Fibroblast of lung (primary cell): ENCODE results near the gene SKP1. TPM values are rescaled to one million over a fixed set of nuclear protein-coding genes. Genes with fewer than 3 reads are reported as not detected.
"Not testable (repeated sequence)": the region's sequence is repeated elsewhere in the genome, so short reads cannot be mapped to it uniquely, and the experiment has no call there.

Source experiments
- DNase-seq, 2 donors: peaks; one replicate each; pipeline versions ENCODE4 v3.0.0 to v3.0.0-alpha.2; 2010; ENCODE audit warnings: low read depth in 2 of 2
- H2AFZ ChIP-seq: 2 replicates; pipeline ENCODE4 v1.5.1; 2012; ENCODE audit warnings: low read length, control low read depth, inconsistent platforms
- H3K27ac ChIP-seq: 2 replicates; pipeline ENCODE4 v1.5.1; 2011; ENCODE audit warnings: low read length, control low read depth; ENCODE audit not compliant: insufficient read depth
- H3K27me3 ChIP-seq: 2 replicates; pipeline ENCODE4 v1.5.1; 2011; ENCODE audit warnings: mild to moderate bottlenecking, low read length; ENCODE audit not compliant: control insufficient read depth, insufficient read depth
- H3K36me3 ChIP-seq: 2 replicates; pipeline ENCODE4 v1.5.1; 2011; ENCODE audit warnings: low read length; ENCODE audit not compliant: control insufficient read depth, insufficient read depth
- H3K4me1 ChIP-seq: 2 replicates; pipeline ENCODE4 v1.5.1; 2011; ENCODE audit warnings: low read length; ENCODE audit not compliant: control insufficient read depth, insufficient read depth; ENCODE audit errors: extremely low read depth
- H3K4me2 ChIP-seq: 2 replicates; pipeline ENCODE4 v1.5.1; 2011; ENCODE audit warnings: low read length, control low read depth; ENCODE audit not compliant: insufficient read depth; ENCODE audit errors: extremely low read depth
- H3K4me3 ChIP-seq, 4 experiments: fragments of 200-600 bp in 1 of 4; sonication (generic) in 1 of 4; replicated peaks in 1 of 4; 2 replicates each; pipeline ENCODE4 v1.5.1; 2011 to 2016; ENCODE audit warnings: low read length in 4 of 4, low read depth in 3 of 4, mild to moderate bottlenecking in 3 of 4, control low read depth in 2 of 4, inconsistent platforms in 1 of 4, mixed read lengths in 1 of 4; ENCODE audit not compliant: insufficient read depth in 1 of 4; ENCODE audit errors: control extremely low read depth in 1 of 4
- H3K79me2 ChIP-seq: 2 replicates; pipeline ENCODE4 v1.5.1; 2012; ENCODE audit warnings: mild to moderate bottlenecking, low read length, inconsistent platforms; ENCODE audit not compliant: control insufficient read depth, insufficient read depth
- H3K9ac ChIP-seq: 2 replicates; pipeline ENCODE4 v1.5.1; 2011; ENCODE audit warnings: mild to moderate bottlenecking, low read length, control low read depth; ENCODE audit not compliant: insufficient read depth
- H3K9me3 ChIP-seq: 2 replicates; pipeline ENCODE4 v1.5.1; 2012; ENCODE audit warnings: low read depth, low read length; ENCODE audit not compliant: control insufficient read depth, insufficient read depth
- H4K20me1 ChIP-seq: 2 replicates; pipeline ENCODE4 v1.5.1; 2011; ENCODE audit warnings: low read length; ENCODE audit not compliant: control insufficient read depth, insufficient read depth; ENCODE audit errors: extremely low read depth
- EZH2 ChIP-seq: IDR thresholded peaks from 2 replicates; pipeline ENCODE4 v1.5.1; 2012; ENCODE audit warnings: low read length, control low read depth, mild to moderate bottlenecking; ENCODE audit errors: missing control alignments
- polyA plus RNA-seq, 2 donors: library from polyadenylated mRNA; depleted of rRNA in 1 of 2; stranded (reverse) in 1 of 2; unstranded in 1 of 2; fragments of >200 nt; gene quantifications; 2 replicates each; pipeline ENCODE4 v1.2.1, GENCODE V29; 2011 to 2012; ENCODE audit warnings: missing spikeins in 1 of 2
- total RNA-seq: library from RNA; depleted of rRNA; stranded (reverse); fragments of >200 nt; gene quantifications from 2 replicates; pipeline ENCODE4 v1.2.1, GENCODE V29; 2014
- TF ChIP-seq, protein P1 (sequence below), 2 donors: IDR thresholded peaks in 1 of 2; conservative IDR thresholded peaks in 1 of 2; 1 replicate in 1 of 2; 2 replicates in 1 of 2; pipeline ENCODE4 v1.5.1; 2011 to 2012; ENCODE audit warnings: low read length in 2 of 2, control low read depth in 1 of 2, inconsistent platforms in 1 of 2, low read depth in 1 of 2, mild to moderate bottlenecking in 1 of 2

SKP1 gene
- total and polyA plus RNA-seq, 2 donors (not counting 1 experiment from before 2014, with no cell fraction given), result 259 to 985 TPM

DNA sequence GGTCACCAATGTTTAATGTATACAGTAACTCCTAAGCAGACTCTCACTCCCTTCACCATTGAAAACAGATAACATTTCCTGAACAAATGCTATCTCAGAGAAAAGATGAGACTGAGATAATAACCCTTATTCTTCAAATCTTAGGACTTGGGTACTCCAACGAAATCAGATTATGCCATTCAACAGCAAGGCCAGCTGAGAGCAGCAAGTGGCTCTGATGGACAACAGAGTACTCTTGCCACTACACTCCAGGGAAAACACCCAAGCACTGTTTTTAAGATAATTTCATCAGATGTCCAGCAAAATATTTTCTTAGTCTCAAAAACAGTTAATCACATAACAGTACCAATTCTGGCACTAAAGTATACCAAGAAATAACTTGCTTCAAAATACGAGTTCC, 39.0 kb upstream of the SKP1 start:
- Histone ChIP-seq H3K9me3 (no peaks in the 10 kb centered on the region), H2AFZ (no peak overlapping the region), H3K4me3 (no peak overlapping the region), H3K27ac (no peak overlapping the region), H3K4me2 (no peak overlapping the region), H3K4me1 (no peaks in the 10 kb centered on the region), H4K20me1 (peaks cover 18% of the 10 kb centered on the region), H3K9ac (no peak overlapping the region), H3K36me3 (no peaks in the 10 kb centered on the region), H3K79me2 (peaks cover 100% of the 10 kb centered on the region), H3K27me3 (no peaks in the 10 kb centered on the region)
- DNase-seq, result no peak
- TF ChIP-seq, protein P1, sequence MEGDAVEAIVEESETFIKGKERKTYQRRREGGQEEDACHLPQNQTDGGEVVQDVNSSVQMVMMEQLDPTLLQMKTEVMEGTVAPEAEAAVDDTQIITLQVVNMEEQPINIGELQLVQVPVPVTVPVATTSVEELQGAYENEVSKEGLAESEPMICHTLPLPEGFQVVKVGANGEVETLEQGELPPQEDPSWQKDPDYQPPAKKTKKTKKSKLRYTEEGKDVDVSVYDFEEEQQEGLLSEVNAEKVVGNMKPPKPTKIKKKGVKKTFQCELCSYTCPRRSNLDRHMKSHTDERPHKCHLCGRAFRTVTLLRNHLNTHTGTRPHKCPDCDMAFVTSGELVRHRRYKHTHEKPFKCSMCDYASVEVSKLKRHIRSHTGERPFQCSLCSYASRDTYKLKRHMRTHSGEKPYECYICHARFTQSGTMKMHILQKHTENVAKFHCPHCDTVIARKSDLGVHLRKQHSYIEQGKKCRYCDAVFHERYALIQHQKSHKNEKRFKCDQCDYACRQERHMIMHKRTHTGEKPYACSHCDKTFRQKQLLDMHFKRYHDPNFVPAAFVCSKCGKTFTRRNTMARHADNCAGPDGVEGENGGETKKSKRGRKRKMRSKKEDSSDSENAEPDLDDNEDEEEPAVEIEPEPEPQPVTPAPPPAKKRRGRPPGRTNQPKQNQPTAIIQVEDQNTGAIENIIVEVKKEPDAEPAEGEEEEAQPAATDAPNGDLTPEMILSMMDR (conservative IDR thresholded peaks at IDR 0.05 in 1 of 2, IDR thresholded peaks at IDR 0.05 in 1 of 2; ENCODE audit: low read depth in 1 of 2, low read length in 2 of 2), result no peak
- TF ChIP-seq EZH2, result no peak

DNA sequence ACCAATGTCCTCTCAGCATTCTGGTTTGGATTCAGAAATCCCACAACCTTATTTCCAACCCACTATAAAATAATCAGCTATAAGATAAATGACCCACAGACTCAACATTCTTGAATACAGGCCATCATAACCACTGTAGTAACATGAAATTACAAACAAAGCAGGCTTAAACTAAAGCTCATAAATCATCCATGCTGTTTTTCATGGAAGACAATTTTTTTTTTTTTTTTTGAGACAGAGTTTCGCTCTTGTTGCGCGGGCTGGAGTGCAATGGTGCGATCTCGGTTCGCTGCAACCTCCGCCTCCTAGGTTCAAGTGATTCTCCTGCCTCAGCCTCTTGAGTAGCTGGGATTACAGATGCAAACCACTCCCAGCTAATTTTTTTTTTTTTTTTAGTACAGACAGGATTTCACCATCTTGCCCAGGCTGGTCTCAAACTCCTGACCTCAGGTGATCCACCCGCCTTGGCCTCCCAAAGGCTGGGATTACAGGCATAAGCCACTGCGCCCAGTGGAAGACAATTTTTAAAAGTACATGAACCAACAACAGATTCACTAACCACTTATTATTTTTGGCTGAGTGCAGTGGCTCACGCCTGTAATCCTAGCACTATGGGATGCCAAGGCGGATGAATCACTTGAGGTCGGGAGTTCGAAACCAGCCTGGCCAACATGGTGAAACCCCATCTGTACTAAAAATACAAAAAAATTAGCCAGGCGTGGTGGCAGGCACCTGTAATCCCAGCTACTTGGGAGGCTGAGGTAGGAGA, 34.7 kb upstream of the SKP1 start:
- H3K36me3 ChIP-seq, H3K4me1 ChIP-seq, H3K27me3 ChIP-seq, H3K9ac ChIP-seq, H3K4me3 ChIP-seq, H3K9me3 ChIP-seq, H3K4me2 ChIP-seq, H2AFZ ChIP-seq, H3K27ac ChIP-seq: not testable (repeated sequence)
- peak; percentile 78 to 79 for DNase-seq
- Histone ChIP-seq H4K20me1 (peaks cover 14% of the 10 kb centered on the region), H3K79me2 (peaks cover 100% of the 10 kb centered on the region)

DNA sequence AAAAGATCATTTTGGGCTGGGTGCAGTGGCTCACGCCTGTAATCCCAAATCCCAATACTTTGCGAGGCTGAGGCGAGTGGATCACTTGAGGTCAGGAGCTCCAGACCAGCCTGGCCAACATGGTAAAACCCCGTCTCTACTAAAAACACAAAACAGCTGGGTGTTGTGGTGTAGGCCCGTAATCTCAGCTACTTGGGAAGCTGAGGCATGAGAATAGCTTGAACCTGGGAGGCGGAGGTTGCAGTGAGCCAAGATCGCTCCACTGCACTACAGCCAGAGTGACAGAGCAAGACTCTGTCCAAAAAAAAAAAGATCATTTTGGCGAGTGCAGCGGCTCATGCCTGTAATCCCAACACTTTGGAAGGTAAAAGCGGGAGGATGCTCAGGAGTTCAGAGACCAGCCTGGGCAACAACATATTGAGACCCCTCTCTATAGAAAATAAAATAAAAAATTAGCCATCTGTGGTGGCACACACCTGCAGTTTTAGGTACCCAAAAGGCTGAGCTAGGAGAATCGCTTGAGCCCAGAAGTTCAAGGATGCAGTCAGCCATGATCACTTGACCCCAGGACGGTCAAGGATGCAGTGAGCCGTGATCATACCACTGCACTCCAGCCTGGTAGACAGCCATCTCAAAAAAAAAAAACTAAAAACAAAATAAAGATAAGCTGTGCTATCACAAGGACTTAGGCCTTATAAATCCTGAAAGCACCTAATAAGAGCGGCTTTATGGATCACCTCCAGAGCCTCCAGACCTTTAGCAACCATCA, 32.9 kb upstream of the SKP1 start:
- no peak overlapping the region for H3K27ac ChIP-seq
- no peak for DNase-seq
- TF ChIP-seq, protein P1 (conservative IDR thresholded peaks at IDR 0.05 in 1 of 2, IDR thresholded peaks at IDR 0.05 in 1 of 2; ENCODE audit: low read depth in 1 of 2, low read length in 2 of 2), result no peak
- TF ChIP-seq EZH2, result no peak
- no peaks in the 10 kb centered on the region for H3K27me3 ChIP-seq
- no peak overlapping the region for H3K9ac ChIP-seq
- no peak overlapping the region for H2AFZ ChIP-seq
- H3K36me3 ChIP-seq, result no peaks in the 10 kb centered on the region
- H3K4me3 ChIP-seq, result no peak overlapping the region
- peak overlapping the region; percentile 13 for H3K4me2 ChIP-seq
- H3K79me2 ChIP-seq, result peaks cover 98% of the 10 kb centered on the region
- peaks cover 5% of the 10 kb centered on the region for H3K4me1 ChIP-seq
- H3K9me3 ChIP-seq, result no peaks in the 10 kb centered on the region
- H4K20me1 ChIP-seq, result peaks cover 20% of the 10 kb centered on the region
